ENCODE measurements around the gene LRRC61. TPM values are rescaled to one million over a fixed set of nuclear protein-coding genes. Genes with fewer than 3 reads are reported as not detected.

Gene LRRC61
- total and polyA plus RNA-seq, 2 of the 13 experiments (the other 11 are each of a cell fraction or from before 2014, with no cell fraction given), result 33.0 to 34.8 TPM

GRCh38 chr7:150341263-150342120 lies 18.3 kb downstream of the LRRC61 start, which contains the start of gene RARRES2 (continued):
- TF ChIP-seq, protein P1, sequence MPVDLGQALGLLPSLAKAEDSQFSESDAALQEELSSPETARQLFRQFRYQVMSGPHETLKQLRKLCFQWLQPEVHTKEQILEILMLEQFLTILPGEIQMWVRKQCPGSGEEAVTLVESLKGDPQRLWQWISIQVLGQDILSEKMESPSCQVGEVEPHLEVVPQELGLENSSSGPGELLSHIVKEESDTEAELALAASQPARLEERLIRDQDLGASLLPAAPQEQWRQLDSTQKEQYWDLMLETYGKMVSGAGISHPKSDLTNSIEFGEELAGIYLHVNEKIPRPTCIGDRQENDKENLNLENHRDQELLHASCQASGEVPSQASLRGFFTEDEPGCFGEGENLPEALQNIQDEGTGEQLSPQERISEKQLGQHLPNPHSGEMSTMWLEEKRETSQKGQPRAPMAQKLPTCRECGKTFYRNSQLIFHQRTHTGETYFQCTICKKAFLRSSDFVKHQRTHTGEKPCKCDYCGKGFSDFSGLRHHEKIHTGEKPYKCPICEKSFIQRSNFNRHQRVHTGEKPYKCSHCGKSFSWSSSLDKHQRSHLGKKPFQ (CRISPR knock-in tag; IDR thresholded peaks at IDR 0.05; ENCODE audit: insufficient replicate concordance), result no peak
- TF ChIP-seq ZSCAN25 (CRISPR knock-in tag; IDR thresholded peaks at IDR 0.05) (no peak), TCF7L2 (IDR thresholded peaks at IDR 0.05; ENCODE audit: low read depth, low read length) (no peak), EHMT2 (IDR thresholded peaks at IDR 0.05; ENCODE audit: borderline replicate concordance, low read depth, low read length) (no peak), ZNF276 (CRISPR knock-in tag; IDR thresholded peaks at IDR 0.05; ENCODE audit: low read depth) (no peak), ZNF580 (CRISPR knock-in tag; IDR thresholded peaks at IDR 0.05; ENCODE audit: borderline replicate concordance, low read depth) (no peak), SETDB1 (CRISPR knock-in tag; IDR thresholded peaks at IDR 0.05; ENCODE audit: borderline replicate concordance) (no peak), ZNF644 (CRISPR knock-in tag; IDR thresholded peaks at IDR 0.05; ENCODE audit: low read depth) (no peak), PRPF4 (IDR thresholded peaks at IDR 0.05; ENCODE audit: low read depth, low read length, poor library complexity, severe bottlenecking) (no peak)
- TF ChIP-seq, protein P2, sequence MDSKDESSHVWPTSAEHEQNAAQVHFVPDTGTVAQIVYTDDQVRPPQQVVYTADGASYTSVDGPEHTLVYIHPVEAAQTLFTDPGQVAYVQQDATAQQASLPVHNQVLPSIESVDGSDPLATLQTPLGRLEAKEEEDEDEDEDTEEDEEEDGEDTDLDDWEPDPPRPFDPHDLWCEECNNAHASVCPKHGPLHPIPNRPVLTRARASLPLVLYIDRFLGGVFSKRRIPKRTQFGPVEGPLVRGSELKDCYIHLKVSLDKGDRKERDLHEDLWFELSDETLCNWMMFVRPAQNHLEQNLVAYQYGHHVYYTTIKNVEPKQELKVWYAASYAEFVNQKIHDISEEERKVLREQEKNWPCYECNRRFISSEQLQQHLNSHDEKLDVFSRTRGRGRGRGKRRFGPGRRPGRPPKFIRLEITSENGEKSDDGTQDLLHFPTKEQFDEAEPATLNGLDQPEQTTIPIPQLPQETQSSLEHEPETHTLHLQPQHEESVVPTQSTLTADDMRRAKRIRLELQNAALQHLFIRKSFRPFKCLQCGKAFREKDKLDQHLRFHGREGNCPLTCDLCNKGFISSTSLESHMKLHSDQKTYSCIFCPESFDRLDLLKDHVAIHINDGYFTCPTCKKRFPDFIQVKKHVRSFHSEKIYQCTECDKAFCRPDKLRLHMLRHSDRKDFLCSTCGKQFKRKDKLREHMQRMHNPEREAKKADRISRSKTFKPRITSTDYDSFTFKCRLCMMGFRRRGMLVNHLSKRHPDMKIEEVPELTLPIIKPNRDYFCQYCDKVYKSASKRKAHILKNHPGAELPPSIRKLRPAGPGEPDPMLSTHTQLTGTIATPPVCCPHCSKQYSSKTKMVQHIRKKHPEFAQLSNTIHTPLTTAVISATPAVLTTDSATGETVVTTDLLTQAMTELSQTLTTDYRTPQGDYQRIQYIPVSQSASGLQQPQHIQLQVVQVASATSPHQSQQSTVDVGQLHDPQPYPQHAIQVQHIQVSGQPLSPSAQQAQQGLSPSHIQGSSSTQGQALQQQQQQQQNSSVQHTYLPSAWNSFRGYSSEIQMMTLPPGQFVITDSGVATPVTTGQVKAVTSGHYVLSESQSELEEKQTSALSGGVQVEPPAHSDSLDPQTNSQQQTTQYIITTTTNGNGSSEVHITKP (CRISPR knock-in tag; IDR thresholded peaks at IDR 0.05; ENCODE audit: low read depth), result peak; percentile 71

Data from HepG2 (cell line).